Measurements from ENCODE around the gene HYAL3. TPM values are rescaled to one million over a fixed set of nuclear protein-coding genes. Genes with fewer than 3 reads are reported as not detected.

HYAL3 gene
- total and polyA plus RNA-seq, 10 of the 15 experiments (the other 5 are each of a cell fraction or from before 2014, with no cell fraction given), result 0.37 to 4.2 (median 2.8) TPM

GRCh38 chr3:50278880-50279224, 20.4 kb downstream of the HYAL3 start, which contains the start of gene LSMEM2 (continued):
- TF ChIP-seq CREB1 (IDR thresholded peaks at IDR 0.05; ENCODE audit: low read depth) (no peak), SRF (IDR thresholded peaks at IDR 0.05; ENCODE audit: low read depth in 2 of 2, low read length in 2 of 2) (no peak), FOXK2 (IDR thresholded peaks at IDR 0.05) (no peak), CEBPB (IDR thresholded peaks at IDR 0.05; ENCODE audit: borderline replicate concordance in 1 of 2, low read depth in 2 of 2, low read length in 2 of 2) (no peak), TBL1XR1 (IDR thresholded peaks at IDR 0.05; ENCODE audit: low read depth, low read length) (no peak), FOS (IDR thresholded peaks at IDR 0.05; ENCODE audit: borderline replicate concordance, extremely low read depth, insufficient read length) (no peak), BCLAF1 (IDR thresholded peaks at IDR 0.05) (no peak), RB1 (IDR thresholded peaks at IDR 0.05; ENCODE audit: borderline replicate concordance) (no peak), CHD2 (IDR thresholded peaks at IDR 0.05; ENCODE audit: borderline replicate concordance, low read depth, low read length) (no peak), ATF7 (IDR thresholded peaks at IDR 0.05; ENCODE audit: low read depth) (no peak)

All from GM12878 (cell line).